Measurements from ENCODE around the gene NIPAL4.

The NIPAL4 gene

GRCh38 chr5:157496864-157497263, 36.9 kb downstream of the NIPAL4 start:
- H3K36me3 ChIP-seq (ENCODE audit: control insufficient read depth in 5 of 5, insufficient read depth in 5 of 5, low read length in 5 of 5), result peaks cover 0 to 12% (median 9%) of the 10 kb centered on the region in 5 donors
- no peaks in the 10 kb centered on the region for H3K9me3 ChIP-seq (ENCODE audit: control insufficient read depth in 5 of 5, low read length in 5 of 5)
- H3K4me1 ChIP-seq (ENCODE audit: control insufficient read depth in 5 of 5, insufficient read depth in 5 of 5, low read length in 5 of 5), result peaks cover 0 to 4% (median 0%) of the 10 kb centered on the region in 5 donors
- H3K27me3 ChIP-seq (ENCODE audit: control insufficient read depth in 5 of 5, insufficient read depth in 4 of 5, low read length in 5 of 5), result no peaks in the 10 kb centered on the region
- H3K9ac ChIP-seq (ENCODE audit: low read length in 5 of 5), result no peak overlapping the region
- H3K4me3 ChIP-seq (ENCODE audit: low read depth in 1 of 5, low read length in 5 of 5), result no peak overlapping the region
- no peak overlapping the region for H3K27ac ChIP-seq (ENCODE audit: low read depth, low read length)

GRCh38 chr5:157497875-157498611, 38.0 kb downstream of the NIPAL4 start:
- Histone ChIP-seq H3K27ac (ENCODE audit: low read depth, low read length) (no peak overlapping the region), H3K9ac (ENCODE audit: low read length in 5 of 5) (no peak overlapping the region), H3K27me3 (ENCODE audit: control insufficient read depth in 5 of 5, insufficient read depth in 4 of 5, low read length in 5 of 5) (no peaks in the 10 kb centered on the region), H3K36me3 (ENCODE audit: control insufficient read depth in 5 of 5, insufficient read depth in 5 of 5, low read length in 5 of 5) (peaks cover 0 to 11% (median 6%) of the 10 kb centered on the region in 5 donors), H3K4me3 (ENCODE audit: low read depth in 1 of 5, low read length in 5 of 5) (no peak overlapping the region), H3K9me3 (ENCODE audit: control insufficient read depth in 5 of 5, low read length in 5 of 5) (no peaks in the 10 kb centered on the region), H3K4me1 (ENCODE audit: control insufficient read depth in 5 of 5, insufficient read depth in 5 of 5, low read length in 5 of 5) (peaks cover 0 to 4% (median 0%) of the 10 kb centered on the region in 5 donors)

DNA sequence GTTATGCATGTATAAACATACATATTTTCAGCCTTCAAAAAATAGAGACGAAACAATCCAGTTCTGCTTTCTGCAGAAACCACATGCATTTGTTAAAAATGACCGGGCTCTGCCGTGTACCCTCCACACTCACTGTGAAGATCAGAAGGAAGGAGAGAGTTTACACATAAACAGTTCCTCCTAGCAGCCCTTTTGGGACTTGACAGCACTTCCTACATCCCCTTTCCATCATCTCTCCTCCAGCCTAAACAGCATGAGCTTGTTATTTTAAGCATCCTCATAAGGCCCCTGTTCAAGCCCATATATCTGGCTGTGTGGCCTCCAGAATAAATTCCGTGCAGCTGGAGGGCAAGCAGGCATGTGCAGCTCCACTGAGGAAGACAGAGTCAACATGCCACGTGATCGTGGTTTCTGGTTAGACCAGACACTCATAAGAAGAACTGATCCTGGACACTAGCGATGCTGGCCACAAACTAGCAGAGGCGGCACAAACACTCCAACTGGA, 42.2 kb downstream of the NIPAL4 start:
- Histone ChIP-seq H3K9me3 (ENCODE audit: control insufficient read depth in 5 of 5, low read length in 5 of 5) (no peaks in the 10 kb centered on the region), H3K27me3 (ENCODE audit: control insufficient read depth in 5 of 5, insufficient read depth in 4 of 5, low read length in 5 of 5) (no peaks in the 10 kb centered on the region), H3K36me3 (ENCODE audit: control insufficient read depth in 5 of 5, insufficient read depth in 5 of 5, low read length in 5 of 5) (peaks cover 0 to 10% (median 0%) of the 10 kb centered on the region in 5 donors), H3K9ac (ENCODE audit: low read length in 5 of 5) (no peak overlapping the region), H3K4me3 (ENCODE audit: low read depth in 1 of 5, low read length in 5 of 5) (no peak overlapping the region), H3K4me1 (ENCODE audit: control insufficient read depth in 5 of 5, insufficient read depth in 5 of 5, low read length in 5 of 5) (peaks cover 0 to 8% (median 0%) of the 10 kb centered on the region in 5 donors), H3K27ac (ENCODE audit: low read depth, low read length) (no peak overlapping the region)

- H3K27ac ChIP-seq (ENCODE audit: low read depth, low read length), result no peak overlapping the region
- H3K27me3 ChIP-seq (ENCODE audit: control insufficient read depth in 5 of 5, insufficient read depth in 4 of 5, low read length in 5 of 5), result no peaks in the 10 kb centered on the region
- H3K36me3 ChIP-seq (ENCODE audit: control insufficient read depth in 5 of 5, insufficient read depth in 5 of 5, low read length in 5 of 5), result peaks cover 0 to 10% (median 0%) of the 10 kb centered on the region in 5 donors
- peaks cover 0 to 8% (median 0%) of the 10 kb centered on the region in 5 donors for H3K4me1 ChIP-seq (ENCODE audit: control insufficient read depth in 5 of 5, insufficient read depth in 5 of 5, low read length in 5 of 5)
- no peak overlapping the region for H3K4me3 ChIP-seq (ENCODE audit: low read depth in 1 of 5, low read length in 5 of 5)
- no peaks in the 10 kb centered on the region for H3K9me3 ChIP-seq (ENCODE audit: control insufficient read depth in 5 of 5, low read length in 5 of 5)
- no peak overlapping the region for H3K9ac ChIP-seq (ENCODE audit: low read length in 5 of 5)
Measured at GRCh38 chr5:157504053-157504452, 44.0 kb downstream of the NIPAL4 start.

DNA sequence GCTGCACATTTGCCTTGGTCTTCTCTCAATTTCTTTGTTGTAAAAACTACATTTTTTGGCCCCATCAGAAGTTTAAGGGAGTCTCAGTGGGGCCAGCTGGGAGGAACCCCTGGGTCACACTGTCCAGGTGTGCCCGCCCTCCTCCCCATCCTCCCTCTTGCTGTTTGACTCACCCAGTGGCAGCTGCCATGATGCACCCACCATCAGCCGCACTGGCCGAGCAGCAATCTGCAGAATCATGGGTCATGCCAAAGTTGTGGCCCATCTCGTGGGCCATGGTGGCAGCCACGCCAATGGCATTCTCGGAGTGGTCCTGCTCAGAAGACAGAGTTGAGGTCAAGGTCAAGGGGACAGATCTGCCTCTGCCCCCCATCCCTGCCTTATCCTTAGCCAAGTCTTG, 45.5 kb downstream of the NIPAL4 start:
- Histone ChIP-seq H3K36me3 (ENCODE audit: control insufficient read depth in 5 of 5, insufficient read depth in 5 of 5, low read length in 5 of 5) (peaks cover 0 to 10% (median 0%) of the 10 kb centered on the region in 5 donors), H3K9me3 (ENCODE audit: control insufficient read depth in 5 of 5, low read length in 5 of 5) (no peaks in the 10 kb centered on the region), H3K4me3 (ENCODE audit: low read depth in 1 of 5, low read length in 5 of 5) (no peak overlapping the region), H3K4me1 (ENCODE audit: control insufficient read depth in 5 of 5, insufficient read depth in 5 of 5, low read length in 5 of 5) (peaks cover 0 to 8% (median 0%) of the 10 kb centered on the region in 5 donors), H3K27ac (ENCODE audit: low read depth, low read length) (no peak overlapping the region), H3K27me3 (ENCODE audit: control insufficient read depth in 5 of 5, insufficient read depth in 4 of 5, low read length in 5 of 5) (no peaks in the 10 kb centered on the region), H3K9ac (ENCODE audit: low read length in 5 of 5) (no peak overlapping the region)

- Histone ChIP-seq H3K27me3 (ENCODE audit: control insufficient read depth in 5 of 5, insufficient read depth in 4 of 5, low read length in 5 of 5) (no peaks in the 10 kb centered on the region), H3K36me3 (ENCODE audit: control insufficient read depth in 5 of 5, insufficient read depth in 5 of 5, low read length in 5 of 5) (peaks cover 0 to 9% (median 0%) of the 10 kb centered on the region in 5 donors), H3K4me3 (ENCODE audit: low read depth in 1 of 5, low read length in 5 of 5) (no peak overlapping the region), H3K9me3 (ENCODE audit: control insufficient read depth in 5 of 5, low read length in 5 of 5) (no peaks in the 10 kb centered on the region), H3K9ac (ENCODE audit: low read length in 5 of 5) (no peak overlapping the region), H3K4me1 (ENCODE audit: control insufficient read depth in 5 of 5, insufficient read depth in 5 of 5, low read length in 5 of 5) (peaks cover 0 to 11% (median 5%) of the 10 kb centered on the region in 5 donors), H3K27ac (ENCODE audit: low read depth, low read length) (no peak overlapping the region)
Measured at GRCh38 chr5:157506066-157506590, 46.1 kb downstream of the NIPAL4 start.

- Histone ChIP-seq H3K36me3 (ENCODE audit: control insufficient read depth in 5 of 5, insufficient read depth in 5 of 5, low read length in 5 of 5) (peaks cover 0 to 5% (median 0%) of the 10 kb centered on the region in 5 donors), H3K9me3 (ENCODE audit: control insufficient read depth in 5 of 5, low read length in 5 of 5) (no peaks in the 10 kb centered on the region), H3K27ac (ENCODE audit: low read depth, low read length) (no peak overlapping the region), H3K9ac (ENCODE audit: low read length in 5 of 5) (no peak overlapping the region), H3K4me1 (ENCODE audit: control insufficient read depth in 5 of 5, insufficient read depth in 5 of 5, low read length in 5 of 5) (peaks cover 2 to 21% (median 13%) of the 10 kb centered on the region in 5 donors), H3K4me3 (ENCODE audit: low read depth in 1 of 5, low read length in 5 of 5) (no peak overlapping the region), H3K27me3 (ENCODE audit: control insufficient read depth in 5 of 5, insufficient read depth in 4 of 5, low read length in 5 of 5) (no peaks in the 10 kb centered on the region)
Measured at GRCh38 chr5:157506981-157507780, 47.2 kb downstream of the NIPAL4 start.

- Histone ChIP-seq H3K9ac (ENCODE audit: low read length in 5 of 5) (no peak overlapping the region), H3K27ac (ENCODE audit: low read depth, low read length) (no peak overlapping the region), H3K36me3 (ENCODE audit: control insufficient read depth in 5 of 5, insufficient read depth in 5 of 5, low read length in 5 of 5) (peaks cover 0 to 5% (median 0%) of the 10 kb centered on the region in 5 donors), H3K9me3 (ENCODE audit: control insufficient read depth in 5 of 5, low read length in 5 of 5) (no peaks in the 10 kb centered on the region), H3K4me3 (ENCODE audit: low read depth in 1 of 5, low read length in 5 of 5) (no peak overlapping the region), H3K27me3 (ENCODE audit: control insufficient read depth in 5 of 5, insufficient read depth in 4 of 5, low read length in 5 of 5) (no peaks in the 10 kb centered on the region), H3K4me1 (ENCODE audit: control insufficient read depth in 5 of 5, insufficient read depth in 5 of 5, low read length in 5 of 5) (peaks cover 2 to 27% (median 14%) of the 10 kb centered on the region in 5 donors)
Measured at GRCh38 chr5:157509093-157509492, 49.1 kb downstream of the NIPAL4 start.

- Histone ChIP-seq H3K4me1 (ENCODE audit: control insufficient read depth in 5 of 5, insufficient read depth in 5 of 5, low read length in 5 of 5) (peaks cover 2 to 27% (median 14%) of the 10 kb centered on the region in 5 donors), H3K4me3 (ENCODE audit: low read depth in 1 of 5, low read length in 5 of 5) (no peak overlapping the region), H3K27ac (ENCODE audit: low read depth, low read length) (no peak overlapping the region), H3K36me3 (ENCODE audit: control insufficient read depth in 5 of 5, insufficient read depth in 5 of 5, low read length in 5 of 5) (peaks cover 0 to 5% (median 0%) of the 10 kb centered on the region in 5 donors), H3K9ac (ENCODE audit: low read length in 5 of 5) (no peak overlapping the region), H3K27me3 (ENCODE audit: control insufficient read depth in 5 of 5, insufficient read depth in 4 of 5, low read length in 5 of 5) (no peaks in the 10 kb centered on the region), H3K9me3 (ENCODE audit: control insufficient read depth in 5 of 5, low read length in 5 of 5) (no peaks in the 10 kb centered on the region)
Measured at GRCh38 chr5:157509587-157509986, 49.6 kb downstream of the NIPAL4 start.

Data from subcutaneous abdominal adipose tissue (tissue), 5 donors.